Myometrial cell (primary cell): Measurements from ENCODE around the gene BCL2L14. TPM values are rescaled to one million over a fixed set of nuclear protein-coding genes. Genes with fewer than 3 reads are reported as not detected.

ENCODE experiments used
- total RNA-seq: library from RNA; depleted of rRNA; stranded (reverse); fragments of >200 nt; gene quantifications from 2 replicates; pipeline ENCODE4 v1.2.3, GENCODE V29; 2015

BCL2L14 gene, protein sequence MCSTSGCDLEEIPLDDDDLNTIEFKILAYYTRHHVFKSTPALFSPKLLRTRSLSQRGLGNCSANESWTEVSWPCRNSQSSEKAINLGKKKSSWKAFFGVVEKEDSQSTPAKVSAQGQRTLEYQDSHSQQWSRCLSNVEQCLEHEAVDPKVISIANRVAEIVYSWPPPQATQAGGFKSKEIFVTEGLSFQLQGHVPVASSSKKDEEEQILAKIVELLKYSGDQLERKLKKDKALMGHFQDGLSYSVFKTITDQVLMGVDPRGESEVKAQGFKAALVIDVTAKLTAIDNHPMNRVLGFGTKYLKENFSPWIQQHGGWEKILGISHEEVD
- total RNA-seq, result not detected in 2 replicates

DNA sequence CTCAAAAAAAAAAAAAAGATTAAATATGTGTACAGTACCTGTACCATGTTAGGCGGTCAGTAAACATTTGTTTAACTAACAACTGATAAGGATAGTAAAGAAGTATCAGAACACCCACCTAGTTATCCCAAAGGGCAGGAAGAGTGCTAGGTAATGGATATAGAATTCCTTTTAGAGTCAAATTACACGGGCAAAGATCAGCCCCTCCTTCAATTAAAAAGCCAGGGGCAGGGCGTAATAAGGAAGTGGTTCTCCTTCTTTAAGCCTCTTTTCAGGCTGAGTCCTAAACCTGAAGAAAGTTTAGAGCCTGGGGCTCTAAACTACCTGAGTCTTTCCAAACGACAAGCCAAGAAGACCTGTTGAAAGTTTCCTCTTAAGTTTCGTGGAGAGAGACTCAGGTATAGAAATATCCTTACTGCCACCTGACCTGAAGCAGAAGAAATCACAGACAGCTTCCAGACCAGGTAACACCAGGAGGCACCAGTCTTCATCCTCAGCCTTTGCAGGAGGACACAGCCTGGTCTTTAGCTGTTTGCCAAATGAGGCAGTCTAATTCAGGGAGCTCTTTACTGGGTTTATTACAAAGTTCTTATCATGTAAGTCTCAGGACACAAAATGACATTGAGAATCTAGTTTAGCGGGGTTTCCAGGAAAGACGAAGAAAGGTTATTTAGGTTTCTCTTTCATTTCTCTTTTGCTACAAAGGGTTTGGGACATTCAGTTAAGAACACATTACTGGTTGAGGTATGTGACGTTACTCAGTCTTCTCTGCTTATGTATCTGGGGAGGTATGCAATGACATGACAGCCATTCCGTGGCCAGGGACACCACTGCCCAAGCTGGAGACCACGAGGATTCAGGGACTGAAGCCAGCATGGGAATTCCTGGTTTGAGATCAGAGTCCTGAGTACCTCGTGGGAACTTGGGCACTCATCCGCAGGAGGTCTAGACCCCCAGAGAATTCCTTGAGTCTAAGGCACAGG is at the start of gene BCL2L14:
Gene BCL2L14, plus strand, starts transcription at position 266 of the 983 bp plus-strand sequence. CDS start 8,367 bp downstream, outside the sequence.

Other genes with a start within 250 kb of the BCL2L14 start
- gene LRP6, start 196.1 kb downstream of the BCL2L14 start, total RNA-seq, result 13.1 and 22.5 TPM in 2 replicates